ENCODE results near the gene CAMK2G.
"Not testable (repeated sequence)": the region's sequence is repeated elsewhere in the genome, so short reads cannot be mapped to it uniquely, and the experiment has no call there.

The CAMK2G gene

GRCh38 chr10:73836427-73836980, 37.9 kb downstream of the CAMK2G start:
- no peak for DNase-seq

GRCh38 chr10:73829090-73829489, 45.3 kb downstream of the CAMK2G start:
- DNase-seq: not testable (repeated sequence)

GRCh38 chr10:73828161-73828560, 46.2 kb downstream of the CAMK2G start:
- DNase-seq: no peak

- DNase-seq: no peak
These were observed 46.8 kb downstream of the CAMK2G start for GRCh38 chr10:73827346-73828089.

- DNase-seq: no peak
These were observed 50.1 kb downstream of the CAMK2G start for GRCh38 chr10:73824146-73824725.

GRCh38 chr10:73823391-73823790, 51.0 kb downstream of the CAMK2G start:
- DNase-seq: no peak

DNA sequence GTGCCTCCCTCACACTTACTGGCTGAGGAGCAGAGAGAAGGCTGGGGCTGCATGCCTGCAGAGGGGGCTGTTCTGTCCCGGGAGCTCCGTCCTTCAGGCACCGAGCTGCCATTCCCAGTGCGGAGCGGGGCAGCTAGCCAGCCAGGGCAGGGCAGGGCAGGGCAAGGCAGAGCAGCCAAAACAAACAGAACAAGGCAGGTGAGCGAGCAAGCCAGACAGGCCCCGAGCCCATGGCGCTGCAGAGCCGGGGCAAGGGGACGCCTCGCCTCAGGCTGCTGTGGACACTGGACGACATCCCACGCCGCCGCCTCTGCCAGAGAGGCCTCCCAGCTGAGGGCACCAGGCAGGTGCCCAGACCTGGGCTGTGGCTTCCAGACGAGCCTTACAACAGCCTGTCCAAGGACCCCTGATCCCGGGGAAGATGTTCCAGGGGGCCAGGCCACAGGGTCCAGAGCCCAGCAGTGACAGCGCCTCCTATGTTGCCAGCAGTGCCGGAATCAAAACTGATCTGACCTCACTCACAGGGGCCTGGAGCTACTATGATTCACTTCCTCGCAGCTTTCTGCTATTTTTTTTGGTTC, 54.8 kb downstream of the CAMK2G start:
- DNase-seq: peak; percentile 85 to 88

- peak; percentile 91 to 92 for DNase-seq
These were observed 55.3 kb downstream of the CAMK2G start for GRCh38 chr10:73819081-73819480.

DNA sequence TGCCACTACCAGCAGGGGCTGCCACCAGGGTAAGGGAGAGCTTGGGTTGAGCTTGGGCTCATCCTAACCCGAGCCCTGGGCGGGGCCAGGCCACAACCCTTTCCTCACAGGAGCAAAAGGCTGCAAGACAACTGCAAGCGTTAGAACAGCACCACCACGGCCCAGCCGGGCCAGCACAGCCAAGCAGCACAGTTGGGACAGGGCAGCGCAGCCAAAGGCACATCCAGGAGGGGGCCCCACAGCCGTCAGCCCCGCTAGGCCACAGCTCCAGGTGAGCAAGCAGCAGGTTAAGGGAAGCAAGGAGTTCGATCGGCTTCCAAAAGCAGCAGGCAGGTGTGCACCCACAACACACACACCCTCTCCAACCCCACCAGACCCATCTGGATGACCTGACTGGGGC, 56.0 kb downstream of the CAMK2G start:
- DNase-seq: no peak

- no peak for DNase-seq
These were observed 56.5 kb downstream of the CAMK2G start for GRCh38 chr10:73817826-73818225.

DNA sequence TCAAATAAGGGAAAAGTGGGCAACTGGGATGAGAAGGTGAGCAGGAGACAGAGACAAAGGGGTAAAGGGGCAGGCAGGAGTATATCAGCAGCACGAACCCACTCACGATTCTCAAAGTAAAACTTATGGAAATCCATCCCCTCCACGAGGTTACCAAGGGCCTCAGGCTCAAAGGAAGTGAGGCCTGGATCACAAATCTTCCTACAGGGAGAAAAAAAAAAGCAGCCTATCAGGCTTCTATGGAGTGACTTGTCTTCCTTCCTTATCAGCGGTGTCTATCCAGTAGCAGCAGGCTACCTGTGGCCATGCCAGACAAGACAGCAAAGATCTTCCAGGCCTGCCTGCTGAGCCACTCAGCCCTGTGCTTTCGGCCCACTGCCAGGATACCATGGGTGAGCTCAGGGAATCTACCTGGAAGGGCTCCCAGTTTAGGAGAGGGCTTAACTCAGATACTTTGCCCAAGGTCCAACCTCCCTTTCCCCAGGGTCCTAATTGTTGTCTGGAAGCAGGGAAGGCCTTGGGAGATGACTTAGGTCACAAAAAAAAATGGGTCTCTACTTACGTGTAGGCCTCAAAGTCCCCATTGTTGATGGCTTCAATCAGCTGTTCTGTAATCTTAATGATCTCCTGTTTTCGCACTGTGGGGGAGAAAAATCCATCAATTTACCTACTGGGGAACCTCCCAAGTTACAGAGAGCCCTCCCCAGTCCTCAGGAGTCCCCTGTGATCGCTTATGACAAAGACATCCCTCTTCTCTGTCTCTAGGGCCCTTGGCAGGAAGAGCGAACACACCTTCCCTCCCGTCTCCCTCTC, 57.2 kb downstream of the CAMK2G start:
- no peak for DNase-seq

GRCh38 chr10:73815719-73816030, 58.7 kb downstream of the CAMK2G start:
- no peak for DNase-seq

- peak; percentile 57 to 60 for DNase-seq
These were observed 59.2 kb downstream of the CAMK2G start for GRCh38 chr10:73814896-73815718.

DNA sequence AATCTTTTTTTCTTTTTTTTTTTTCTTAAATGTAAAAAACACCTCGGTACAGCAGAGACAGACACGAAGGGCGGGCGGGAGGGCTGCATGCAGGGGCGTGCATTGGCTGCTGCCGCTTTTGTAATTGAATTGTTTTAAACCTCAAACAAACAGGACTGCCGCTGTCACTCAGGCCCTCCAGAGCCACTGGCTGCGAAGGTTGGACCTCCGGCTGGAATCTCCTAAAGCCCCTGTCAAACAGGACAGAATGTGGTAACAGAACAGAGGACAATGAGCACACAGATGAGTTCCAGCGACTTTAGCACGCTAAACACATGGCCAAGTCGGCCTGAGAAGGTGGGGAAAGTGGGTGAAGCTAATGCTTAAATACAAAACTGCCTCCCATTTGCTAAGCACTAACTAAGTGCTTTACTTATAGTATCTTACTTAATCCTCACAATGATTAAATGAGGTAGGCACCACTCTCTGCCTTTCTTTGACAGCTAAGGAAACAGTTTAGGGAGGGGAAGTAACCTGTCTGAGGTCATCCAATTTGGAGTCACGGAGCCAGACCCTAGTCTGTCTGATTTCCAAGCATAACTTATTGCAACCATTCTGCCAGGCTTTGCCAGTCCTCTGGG, 60.0 kb downstream of the CAMK2G start:
- DNase-seq: no peak

DNA sequence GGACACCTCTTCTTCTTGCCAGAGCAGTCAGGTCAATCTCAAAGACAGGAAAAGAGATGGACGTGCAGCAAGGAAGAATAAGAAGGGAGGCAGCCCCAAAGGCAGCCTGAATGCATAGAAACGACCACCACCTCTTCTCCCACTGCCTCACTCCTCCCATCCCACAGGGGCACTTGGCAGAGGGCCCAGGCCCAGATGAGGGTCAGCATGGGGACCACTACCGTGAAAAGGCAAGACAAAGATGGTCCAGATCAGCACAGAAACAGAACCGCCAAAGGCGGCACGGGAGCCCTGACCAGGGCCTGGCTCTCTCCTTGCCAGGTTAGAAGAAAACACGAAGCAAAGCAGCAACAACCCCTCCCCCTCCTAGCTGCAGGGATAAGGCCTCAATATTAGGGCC, 61.0 kb downstream of the CAMK2G start:
- DNase-seq: no peak

DNA sequence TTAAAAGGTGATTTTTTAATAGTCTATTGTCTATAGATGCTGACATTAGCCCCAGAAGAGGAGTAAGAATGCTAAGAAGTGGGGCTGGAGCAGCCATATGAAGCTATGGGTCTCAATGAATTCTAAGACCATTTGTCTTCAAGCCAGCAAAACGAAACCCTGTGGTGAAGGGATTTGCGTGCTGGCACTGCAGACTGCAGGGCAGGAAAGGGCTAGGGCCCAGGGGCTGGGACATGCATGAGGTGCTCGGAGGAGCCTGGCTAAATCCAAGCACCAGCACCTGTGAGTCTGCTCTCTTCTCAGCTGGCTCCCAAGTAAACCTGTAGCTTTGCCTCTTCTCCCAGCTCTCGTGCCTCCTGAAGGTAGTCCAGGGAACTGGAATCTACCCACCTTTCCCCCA, 61.7 kb downstream of the CAMK2G start:
- DNase-seq: no peak

DNA sequence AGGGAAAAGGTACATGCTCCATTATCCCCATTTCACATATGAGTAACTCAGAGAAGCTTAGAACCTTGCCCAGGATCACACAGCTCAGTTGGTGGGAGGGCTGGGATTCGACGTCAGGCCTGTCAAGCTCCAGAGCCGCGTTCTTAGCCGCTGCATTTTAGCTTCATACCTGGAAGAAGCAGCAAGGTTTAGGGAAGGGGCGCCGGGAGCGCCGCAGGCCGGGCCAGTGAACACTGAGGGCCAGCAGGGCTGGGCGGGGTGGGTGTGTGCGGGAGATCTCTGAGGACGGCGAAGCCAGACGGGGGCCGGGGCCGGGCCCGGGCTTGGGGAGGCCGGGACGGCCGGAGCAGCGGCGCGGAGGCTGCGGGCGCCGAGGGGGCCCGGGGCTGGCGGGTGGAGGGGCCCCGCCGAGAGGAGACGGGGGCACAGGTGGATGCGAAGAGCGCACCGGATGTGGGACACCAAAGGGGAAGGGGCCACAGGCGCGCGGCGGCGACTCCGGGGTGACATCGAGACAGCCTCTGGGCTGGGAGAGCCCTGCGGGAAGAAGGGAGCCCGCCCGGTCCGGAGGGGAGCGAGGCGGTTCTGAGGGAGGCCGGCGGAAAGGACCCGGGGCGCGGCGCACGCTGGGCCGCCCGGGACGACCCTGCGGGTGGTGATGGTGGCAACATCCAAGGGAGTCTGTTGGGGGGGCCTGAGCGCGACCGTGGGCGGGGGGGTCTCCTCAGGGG, 63.5 kb downstream of the CAMK2G start:
- peak; percentile 41 to 43 for DNase-seq

GRCh38 chr10:73810358-73810734, 64.0 kb downstream of the CAMK2G start:
- no peak for DNase-seq

DNA sequence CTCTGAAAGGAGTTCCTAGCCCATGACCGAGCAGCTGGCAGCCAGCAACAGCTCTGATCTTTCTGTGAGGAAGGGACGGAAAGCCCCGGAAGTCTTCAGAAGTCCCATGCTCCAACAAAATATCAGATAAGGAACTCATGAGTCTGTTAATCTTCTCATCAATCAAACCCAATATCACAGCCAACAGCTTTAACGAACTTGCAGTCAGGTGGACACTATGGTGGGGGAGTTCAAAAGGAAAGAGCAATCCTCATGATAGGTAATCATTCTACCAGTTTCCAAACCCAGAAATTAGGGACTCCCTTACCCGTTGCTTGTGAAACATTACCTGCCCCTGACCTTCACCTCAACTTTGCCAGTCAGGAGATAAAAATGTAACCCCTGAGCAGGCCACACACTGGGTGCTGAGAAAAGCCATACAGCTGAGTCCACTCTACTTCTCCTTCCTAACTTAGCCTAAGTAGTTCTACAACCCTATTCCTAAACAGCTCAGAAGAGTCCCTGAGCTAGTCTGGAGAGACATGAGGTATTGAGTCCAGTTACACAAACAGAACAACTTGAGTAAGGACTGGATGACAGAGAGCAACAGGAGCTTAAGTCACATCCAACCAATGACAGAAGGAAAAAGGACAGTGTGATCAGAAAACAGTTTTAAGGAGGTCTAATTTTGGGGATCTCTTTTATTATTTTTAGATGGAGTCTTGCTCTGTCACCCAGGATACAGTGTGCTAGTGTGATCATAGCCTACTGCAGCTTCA, 65.1 kb downstream of the CAMK2G start:
- no peak for DNase-seq

DNA sequence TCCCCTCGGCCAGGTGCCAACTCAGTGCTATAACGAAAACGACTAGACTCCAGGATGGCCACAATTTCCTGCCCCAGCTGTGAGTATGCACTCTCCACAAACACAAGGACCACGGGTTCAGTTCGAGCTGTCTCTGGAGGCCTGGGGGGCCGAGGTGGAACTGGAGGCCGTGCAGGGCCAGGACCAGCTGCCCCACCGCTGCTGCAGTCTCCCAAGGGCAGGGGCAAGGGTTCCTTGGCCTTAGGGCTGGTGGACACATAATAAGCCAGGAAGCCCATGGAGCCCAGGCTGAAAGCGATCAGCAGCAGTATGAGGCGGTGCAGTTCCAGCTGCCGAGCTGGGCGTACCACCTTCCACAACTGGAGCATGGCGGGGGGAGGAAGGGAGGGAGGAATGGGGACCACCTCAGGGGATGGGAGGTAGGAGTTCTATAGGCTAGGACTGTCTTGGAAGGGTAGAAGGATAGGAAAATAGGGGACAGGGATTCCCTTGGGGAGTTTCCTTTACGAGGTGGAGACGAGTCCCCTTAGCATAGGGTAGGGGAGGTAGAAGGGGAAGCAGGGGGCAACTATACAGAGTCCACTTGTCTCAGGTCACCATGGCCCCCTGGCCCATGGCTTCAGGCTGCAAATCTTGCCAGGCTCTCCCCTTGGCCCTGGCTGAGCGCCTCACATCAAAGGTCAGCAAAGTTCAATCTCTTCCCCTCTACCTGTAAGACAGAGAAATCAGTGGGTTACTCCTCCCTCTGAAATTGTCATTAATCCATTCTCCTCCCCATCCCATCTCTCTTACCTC, 66.1 kb downstream of the CAMK2G start:
- DNase-seq: no peak

Data from Kasumi-1 (cell line).